Measurements from ENCODE around the gene DNAH14.

GRCh38 chr1:225425201-225425786 lies 495.8 kb downstream of the DNAH14 start:
- no peak for TF ChIP-seq EZH2 (optimal IDR thresholded peaks at IDR 0.05; ENCODE audit: low read depth, low read length)
- TF ChIP-seq CTCF (IDR thresholded peaks at IDR 0.05; ENCODE audit: low read length), result no peak

Data from MM.1S (cell line).